OCI-LY3 (cell line): Measurements from ENCODE around the gene SNX10.

ENCODE experiments used
- H2AFZ ChIP-seq: fragments of 200-600, 300-600 bp; shearing (Covaris generic); 2 replicates; pipeline ENCODE4 v1.6.0; 2014; ENCODE audit warnings: antibody characterized with exemption, low read depth, low read length
- H3K27ac ChIP-seq: fragments of 200-600, 300-600 bp; sonication (generic); 2 replicates; pipeline ENCODE4 v1.5.1; 2014; ENCODE audit warnings: mild to moderate bottlenecking, low read length, moderate library complexity, mixed read lengths
- H3K27me3 ChIP-seq: fragments of 200-600, 300-600 bp; sonication (generic); 2 replicates; pipeline ENCODE4 v1.6.1; 2014; ENCODE audit warnings: low read depth, low read length, mixed read lengths
- H3K36me3 ChIP-seq: fragments of 200-600, 300-600 bp; sonication (generic); replicated peaks from 2 replicates; pipeline ENCODE3; 2014; ENCODE audit warnings: low read depth, low read length, mixed read lengths
- H3K4me1 ChIP-seq: fragments of 300-600, 200-600 bp; sonication (generic); 2 replicates; pipeline ENCODE4 v1.6.1; 2014; ENCODE audit warnings: low read length, mixed read lengths
- H3K4me2 ChIP-seq: fragments of 200-600, 300-600 bp; sonication (generic); 2 replicates; pipeline ENCODE4 v1.6.1; 2014; ENCODE audit warnings: low read length, mixed read lengths
- H3K4me3 ChIP-seq: fragments of 300-600, 200-600 bp; sonication (generic); 2 replicates; pipeline ENCODE4 v1.5.1; 2014; ENCODE audit warnings: antibody characterized with exemption, mild to moderate bottlenecking, low read length, moderate library complexity
- H3K79me2 ChIP-seq: fragments of 300-600, 200-600 bp; shearing (Covaris generic); 2 replicates; pipeline ENCODE4 v1.6.1; 2014; ENCODE audit warnings: mild to moderate bottlenecking, low read length, mixed read lengths
- H3K9ac ChIP-seq: fragments of 300-600, 200-600 bp; shearing (Covaris generic); 2 replicates; pipeline ENCODE4 v1.6.0; 2014; ENCODE audit warnings: mild to moderate bottlenecking, low read length, moderate library complexity
- H3K9me3 ChIP-seq: fragments of 200-600, 300-600 bp; shearing (Covaris generic); 2 replicates; pipeline ENCODE4 v1.6.1; 2014; ENCODE audit warnings: low read length, mixed read lengths; ENCODE audit not compliant: insufficient read depth
- H4K20me1 ChIP-seq: fragments of 200-600, 300-600 bp; sonication (generic); 2 replicates; pipeline ENCODE4 v1.6.1; 2016; ENCODE audit warnings: low read length, mixed read lengths; ENCODE audit not compliant: insufficient read depth
- CTCF ChIP-seq: fragments of 200-600, 300-600 bp; sonication (generic); IDR thresholded peaks from 2 replicates; pipeline ENCODE4 v1.5.1; 2014; ENCODE audit warnings: antibody characterized with exemption, low read length, low read depth
- EZH2phosphoT487 ChIP-seq: fragments of 200-600 bp; shearing (Covaris generic); IDR thresholded peaks from 2 replicates; pipeline ENCODE4 v1.6.1; 2018; ENCODE audit warnings: antibody characterized with exemption, mixed run types, low read depth

Gene SNX10

DNA sequence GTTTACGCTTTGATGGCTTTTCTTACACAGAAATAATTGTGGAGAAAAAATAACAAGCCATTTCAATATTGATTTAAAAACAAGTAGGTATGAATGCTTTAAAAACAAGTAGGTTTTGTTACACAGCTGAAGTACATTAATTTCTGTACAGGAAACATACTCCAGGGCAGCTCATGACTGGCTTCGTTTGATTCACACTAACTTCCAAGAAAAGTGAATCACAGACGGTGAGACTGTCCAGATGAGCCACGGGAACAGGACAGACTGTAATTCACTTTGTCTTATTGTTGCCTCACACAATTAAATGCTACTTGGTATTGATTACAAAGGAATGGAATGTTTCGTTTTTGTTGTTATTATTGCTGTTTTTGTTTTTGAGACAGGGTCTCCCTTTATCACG lies 26.6 kb upstream of the SNX10 start:
- no peaks in the 10 kb centered on the region for H3K79me2 ChIP-seq
- H3K9me3 ChIP-seq: no peaks in the 10 kb centered on the region
- no peak overlapping the region for H3K4me2 ChIP-seq
- no peaks in the 10 kb centered on the region for H3K27me3 ChIP-seq
- no peaks in the 10 kb centered on the region for H4K20me1 ChIP-seq
- H3K4me1 ChIP-seq: no peaks in the 10 kb centered on the region
- H3K4me3 ChIP-seq: no peak overlapping the region
- H3K9ac ChIP-seq: no peak overlapping the region
- H2AFZ ChIP-seq: no peak overlapping the region
- no peaks in the 10 kb centered on the region for H3K36me3 ChIP-seq
- no peak overlapping the region for H3K27ac ChIP-seq
- TF ChIP-seq CTCF: no peak
- TF ChIP-seq EZH2phosphoT487: no peak

DNA sequence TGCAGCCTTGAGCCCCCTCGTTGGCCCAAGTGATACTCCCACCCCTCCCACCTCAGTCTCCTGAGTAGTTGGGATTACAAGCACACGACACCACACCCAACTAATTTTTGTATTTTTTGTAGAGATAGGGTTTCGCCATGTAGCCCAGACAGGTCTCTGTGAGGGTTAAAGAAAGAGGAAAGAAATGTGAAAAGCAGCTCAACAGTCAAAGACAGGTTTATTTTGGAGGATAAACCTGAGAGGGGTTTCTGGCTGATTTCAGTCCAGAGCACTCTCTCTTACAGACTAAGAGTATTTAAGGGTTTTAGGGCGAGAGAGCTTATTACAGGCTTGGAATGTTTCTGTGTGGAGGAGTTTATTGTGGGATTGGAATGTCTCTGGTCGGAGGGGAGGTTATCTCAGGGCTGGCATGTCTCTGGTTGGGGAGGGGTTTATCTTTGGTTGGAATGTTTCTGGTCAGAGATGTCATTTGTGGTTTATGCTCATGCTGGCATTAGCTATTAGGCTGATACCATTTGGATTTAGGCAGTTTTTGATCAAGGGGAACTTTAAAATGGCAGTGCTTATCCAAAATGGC lies 26.1 kb upstream of the SNX10 start:
- Histone ChIP-seq H3K79me2 (no peaks in the 10 kb centered on the region), H3K27ac (no peak overlapping the region), H3K4me1 (no peaks in the 10 kb centered on the region), H2AFZ (no peak overlapping the region), H4K20me1 (no peaks in the 10 kb centered on the region), H3K4me2 (no peak overlapping the region), H3K4me3 (no peak overlapping the region), H3K9ac (no peak overlapping the region), H3K27me3 (no peaks in the 10 kb centered on the region), H3K36me3 (no peaks in the 10 kb centered on the region), H3K9me3 (no peaks in the 10 kb centered on the region)
- no peak for TF ChIP-seq CTCF
- TF ChIP-seq EZH2phosphoT487: no peak

- Histone ChIP-seq H3K79me2 (no peaks in the 10 kb centered on the region), H3K4me2 (no peak overlapping the region), H3K4me3 (no peak overlapping the region), H3K9ac (no peak overlapping the region), H2AFZ (no peak overlapping the region), H3K27ac (no peak overlapping the region), H3K4me1 (no peaks in the 10 kb centered on the region), H3K27me3 (no peaks in the 10 kb centered on the region), H3K36me3 (no peaks in the 10 kb centered on the region), H3K9me3 (no peaks in the 10 kb centered on the region), H4K20me1 (no peaks in the 10 kb centered on the region)
- no peak for TF ChIP-seq EZH2phosphoT487
- no peak for TF ChIP-seq CTCF
These were observed 24.0 kb upstream of the SNX10 start for GRCh38 chr7:26267601-26268166.

- H3K9me3 ChIP-seq: no peaks in the 10 kb centered on the region
- no peaks in the 10 kb centered on the region for H3K79me2 ChIP-seq
- TF ChIP-seq CTCF (no peak), EZH2phosphoT487 (no peak)
- peaks cover 13% of the 10 kb centered on the region for H3K4me1 ChIP-seq
- no peak overlapping the region for H3K4me3 ChIP-seq
- H3K9ac ChIP-seq: no peak overlapping the region
- H3K36me3 ChIP-seq: no peaks in the 10 kb centered on the region
- H3K4me2 ChIP-seq: no peak overlapping the region
- H3K27ac ChIP-seq: no peak overlapping the region
- H3K27me3 ChIP-seq: no peaks in the 10 kb centered on the region
- H2AFZ ChIP-seq: no peak overlapping the region
- no peaks in the 10 kb centered on the region for H4K20me1 ChIP-seq
These were observed 16.4 kb upstream of the SNX10 start for GRCh38 chr7:26275213-26275612.
